Activated T-cell treated with anti-CD3 and anti-CD28 coated beads for 24 hours (primary cell): ENCODE data around the gene GGA2.
"Not testable (repeated sequence)": the region's sequence is repeated elsewhere in the genome, so short reads cannot be mapped to it uniquely, and the experiment has no call there.

ENCODE experiments used
- DNase-seq: peaks from one replicate; pipeline ENCODE4 v3.0.0-alpha.2; 2020; ENCODE audit warnings: low read depth

Gene GGA2

GRCh38 chr16:23510164-23510914 lies at the start of gene GGA2:
Gene GGA2, minus strand, starts transcription at chr16:23510494. Its CDS starts 83 bp downstream, at chr16:23510411.
- DNase-seq: peak; percentile 76

GRCh38 chr16:23557779-23558702 lies 47.7 kb upstream of the GGA2 start:
- peak; percentile 4 for DNase-seq

- peak; percentile 99 for DNase-seq
Measured at GRCh38 chr16:23556881-23557778, 46.8 kb upstream of the GGA2 start, which contains the start of the genes EARS2 and UBFD1. Gene EARS2, minus strand, starts transcription at chr16:23557350. Its CDS starts 7 bp downstream, at chr16:23557343. Gene UBFD1, plus strand, starts transcription at chr16:23557727. Its CDS starts 16 bp downstream, at chr16:23557743.

- no peak for DNase-seq
Measured at GRCh38 chr16:23554536-23554935, 44.2 kb upstream of the GGA2 start.

GRCh38 chr16:23552161-23552560 lies 41.9 kb upstream of the GGA2 start:
- DNase-seq: no peak

GRCh38 chr16:23549938-23550337 lies 39.6 kb upstream of the GGA2 start:
- DNase-seq: no peak

GRCh38 chr16:23544436-23544835 lies 34.1 kb upstream of the GGA2 start:
- DNase-seq: no peak

- DNase-seq: not testable (repeated sequence)
Measured at GRCh38 chr16:23540817-23541178, 30.5 kb upstream of the GGA2 start.

GRCh38 chr16:23539984-23540816 lies 29.9 kb upstream of the GGA2 start:
- no peak for DNase-seq

GRCh38 chr16:23538919-23539278 lies 28.6 kb upstream of the GGA2 start:
- no peak for DNase-seq

- no peak for DNase-seq
Measured at GRCh38 chr16:23537390-23537789, 27.1 kb upstream of the GGA2 start.

GRCh38 chr16:23535901-23536300 lies 25.6 kb upstream of the GGA2 start:
- DNase-seq: no peak

- DNase-seq: no peak
Measured at GRCh38 chr16:23534868-23535860, 24.9 kb upstream of the GGA2 start.

- DNase-seq: no peak
Measured at GRCh38 chr16:23532448-23532847, 22.2 kb upstream of the GGA2 start.

- DNase-seq: no peak
Measured at GRCh38 chr16:23530062-23530461, 19.8 kb upstream of the GGA2 start.

GRCh38 chr16:23528644-23529310 lies 18.5 kb upstream of the GGA2 start:
- no peak for DNase-seq

- no peak for DNase-seq
Measured at GRCh38 chr16:23527961-23528643, 17.8 kb upstream of the GGA2 start.

- DNase-seq: no peak
Measured at GRCh38 chr16:23524886-23525285, 14.6 kb upstream of the GGA2 start.
